ENCODE measurements around the gene CPEB1.

CPEB1 gene

GRCh38 chr15:82580713-82581112 lies 66.5 kb downstream of the CPEB1 start:
- no peak for DNase-seq

DNA sequence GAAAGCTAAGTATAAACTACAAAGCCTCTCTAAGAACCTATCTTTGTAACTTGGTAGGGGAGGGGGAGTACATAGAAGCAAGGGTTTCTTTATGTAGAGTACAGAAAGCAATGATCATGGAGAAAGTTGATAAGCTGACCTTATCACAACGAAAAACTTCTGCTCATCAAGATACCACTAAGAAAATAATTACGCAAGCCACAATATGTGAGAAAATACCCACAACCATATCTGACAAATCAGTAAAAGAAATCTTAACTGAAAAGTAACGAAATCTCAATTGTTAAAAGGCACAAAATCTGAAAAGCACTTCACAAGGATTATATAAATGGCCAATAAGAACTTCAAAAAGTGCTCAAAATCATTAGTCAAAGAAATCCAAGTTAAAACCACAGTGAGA lies 71.8 kb downstream of the CPEB1 start:
- DNase-seq: no peak

DNA sequence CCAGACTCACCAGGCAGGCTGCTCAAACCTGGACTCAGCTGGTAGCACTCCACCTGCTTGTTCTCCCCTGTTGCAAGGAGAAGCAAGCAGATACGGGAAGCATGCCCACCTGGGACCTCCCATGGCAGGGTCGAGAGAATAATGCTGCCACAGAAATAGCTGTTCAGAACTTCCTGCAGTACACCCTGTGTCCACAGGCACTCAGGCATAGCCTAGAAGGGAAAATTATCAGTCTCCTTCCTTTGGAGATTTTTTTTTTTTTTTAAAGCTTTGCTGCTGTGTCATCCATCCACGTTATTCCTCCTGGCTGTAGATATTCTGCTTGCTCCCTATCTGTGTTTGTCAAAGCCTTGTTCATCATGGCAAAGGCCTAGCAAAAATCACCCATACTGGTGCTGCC lies 74.2 kb downstream of the CPEB1 start:
- no peak for DNase-seq

- no peak for DNase-seq
Measured at GRCh38 chr15:82572311-82572710, 74.9 kb downstream of the CPEB1 start.

- DNase-seq: no peak
Measured at GRCh38 chr15:82571722-82572222, 75.4 kb downstream of the CPEB1 start.

GRCh38 chr15:82570721-82571508 lies 76.2 kb downstream of the CPEB1 start:
- DNase-seq: no peak

DNA sequence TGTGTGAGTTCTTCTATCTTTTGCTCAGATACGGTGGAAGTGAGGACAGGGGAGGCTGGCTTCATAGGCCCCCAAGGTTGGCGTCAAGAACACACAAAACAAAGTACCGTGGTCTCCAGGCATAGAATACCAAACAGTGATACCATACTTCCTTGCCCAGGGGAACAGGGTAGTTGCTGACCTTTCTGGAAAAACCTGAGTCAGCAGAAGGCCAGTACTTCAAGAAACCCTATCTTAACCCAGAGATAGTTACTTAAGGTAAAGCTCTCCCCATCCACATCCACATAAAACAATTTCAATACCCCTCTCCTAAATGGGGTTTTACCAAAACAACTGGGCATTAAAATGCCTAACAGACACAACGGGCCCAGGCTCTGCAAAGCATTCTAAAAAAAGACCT lies 77.3 kb downstream of the CPEB1 start:
- no peak for DNase-seq

DNA sequence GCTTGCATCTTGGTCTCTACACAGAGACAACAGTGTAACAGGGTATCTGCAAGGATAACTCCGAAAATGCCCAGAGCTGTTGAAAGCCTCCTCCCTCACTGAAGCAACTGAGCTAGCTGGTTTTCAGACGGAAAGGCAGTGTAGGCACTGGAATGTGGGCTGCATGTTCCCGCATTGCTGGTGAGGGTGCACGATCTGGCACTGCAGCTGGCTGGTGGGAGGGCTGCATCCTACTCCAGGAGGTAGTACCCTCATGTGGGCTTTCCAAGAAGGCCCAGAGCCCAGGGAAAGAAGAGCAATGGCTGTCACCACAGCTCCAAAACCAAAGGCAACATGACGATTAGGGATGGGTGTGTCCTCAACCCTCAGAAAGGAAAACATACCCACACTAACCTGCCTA lies 78.2 kb downstream of the CPEB1 start:
- DNase-seq: no peak

DNA sequence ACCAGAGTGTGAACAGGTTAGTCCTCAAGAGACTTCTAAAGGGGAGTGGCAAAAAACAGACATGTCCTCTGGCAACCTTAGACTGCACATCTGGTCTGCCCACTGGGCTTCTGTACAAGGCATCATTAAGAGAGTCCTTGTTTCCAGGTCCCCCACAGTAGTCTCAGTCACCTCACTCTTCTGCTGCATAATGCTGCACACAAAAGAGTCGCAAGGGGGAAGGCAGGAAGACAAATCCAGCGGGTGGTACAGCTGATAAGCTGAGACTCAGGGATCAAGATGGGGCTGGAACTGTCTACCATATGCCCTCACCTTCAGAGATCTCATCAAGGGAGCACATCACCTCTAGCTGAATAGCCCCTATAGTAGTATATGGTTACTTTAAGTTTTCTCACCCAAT lies 79.5 kb downstream of the CPEB1 start:
- no peak for DNase-seq

- no peak for DNase-seq
Measured at GRCh38 chr15:82566690-82567089, 80.5 kb downstream of the CPEB1 start.

- DNase-seq: no peak
Measured at GRCh38 chr15:82558502-82558901, 88.7 kb downstream of the CPEB1 start.

- no peak for DNase-seq
Measured at GRCh38 chr15:82556315-82557035, 90.7 kb downstream of the CPEB1 start.

- no peak for DNase-seq
Measured at GRCh38 chr15:82554849-82555248, 92.3 kb downstream of the CPEB1 start.

DNA sequence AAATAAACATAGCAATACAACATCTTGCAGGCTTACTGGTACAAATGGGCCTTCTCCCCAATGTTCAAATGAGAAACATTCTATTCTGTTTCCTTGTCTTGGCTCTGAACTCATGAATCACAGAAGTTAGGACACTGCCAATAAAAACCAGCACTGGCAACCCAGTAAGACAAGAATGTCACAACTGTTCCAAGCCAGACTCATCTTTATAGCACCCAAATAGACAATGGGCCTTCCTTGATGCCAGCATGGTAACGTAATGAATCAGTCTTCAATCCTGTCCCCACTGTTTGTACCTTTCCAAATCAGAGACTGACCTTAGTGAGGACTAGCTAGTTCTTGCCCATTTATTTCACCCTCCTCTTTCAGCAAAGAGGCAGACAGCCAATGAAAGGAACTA lies 92.8 kb downstream of the CPEB1 start:
- no peak for DNase-seq

GRCh38 chr15:82553846-82554245 lies 93.3 kb downstream of the CPEB1 start:
- no peak for DNase-seq

GRCh38 chr15:82552861-82553260 lies 94.3 kb downstream of the CPEB1 start:
- no peak for DNase-seq

- no peak for DNase-seq
Measured at GRCh38 chr15:82551646-82552247, 95.4 kb downstream of the CPEB1 start.

DNA sequence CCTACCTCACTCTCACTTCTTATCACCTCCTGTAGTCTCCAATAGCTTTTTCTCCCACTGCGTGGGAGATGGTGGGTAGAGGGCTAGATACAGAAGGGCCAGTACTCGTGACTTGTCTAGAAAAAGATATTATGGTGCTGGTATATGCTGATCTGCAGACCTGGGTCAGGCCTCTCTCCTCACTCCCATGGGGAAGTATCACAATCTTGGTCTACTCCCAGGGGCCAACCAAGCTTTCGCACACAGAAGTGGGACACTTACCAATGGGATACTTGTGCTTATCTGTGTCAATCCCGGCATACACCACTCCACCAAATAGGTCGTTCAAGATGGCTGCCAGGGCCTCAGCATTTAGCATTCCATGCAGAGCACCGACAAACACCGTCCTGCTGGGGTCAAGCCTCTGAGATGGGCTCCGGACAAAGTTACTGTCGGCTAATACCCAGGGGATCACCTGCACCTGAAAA lies 97.9 kb downstream of the CPEB1 start:
- DNase-seq: no peak

GRCh38 chr15:82548700-82549099 lies 98.5 kb downstream of the CPEB1 start:
- no peak for DNase-seq

DNA sequence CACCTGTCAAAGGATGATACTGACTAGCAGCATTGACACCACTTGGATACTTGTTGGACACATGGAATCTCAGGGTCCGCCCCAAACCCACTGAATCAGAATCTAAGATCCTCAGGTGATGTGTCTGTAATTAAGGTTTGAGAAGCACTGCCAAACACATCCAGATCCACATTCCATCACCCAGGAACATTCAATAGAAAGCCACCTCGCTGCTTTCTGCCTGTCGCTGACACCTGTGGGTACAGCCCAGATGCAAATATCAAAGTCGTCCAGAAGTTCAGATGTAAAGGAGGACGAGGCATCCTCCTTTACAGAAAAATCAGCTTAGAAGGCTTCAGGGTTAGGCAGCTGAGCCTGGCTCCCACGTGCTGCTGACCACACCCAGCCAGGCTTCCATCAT lies 101.7 kb downstream of the CPEB1 start:
- no peak for DNase-seq

GRCh38 chr15:82545002-82545401 lies 102.2 kb downstream of the CPEB1 start:
- no peak for DNase-seq

GRCh38 chr15:82544431-82544830 lies 102.7 kb downstream of the CPEB1 start:
- DNase-seq: no peak

GRCh38 chr15:82543160-82543559 lies 104.0 kb downstream of the CPEB1 start:
- no peak for DNase-seq

GRCh38 chr15:82540984-82541431 lies 106.2 kb downstream of the CPEB1 start:
- DNase-seq: no peak
